Hematopoietic multipotent progenitor cell treated with erythropoietin and hydrocortisone succinate and interleukin-3 and kit ligand, for 8 days (in vitro differentiated cells): Measurements from ENCODE around the gene DMRTC2.

Experiments
- DNase-seq: peaks from one replicate; pipeline ENCODE4 v3.0.0-alpha.2; 2015

The DMRTC2 gene

DNA sequence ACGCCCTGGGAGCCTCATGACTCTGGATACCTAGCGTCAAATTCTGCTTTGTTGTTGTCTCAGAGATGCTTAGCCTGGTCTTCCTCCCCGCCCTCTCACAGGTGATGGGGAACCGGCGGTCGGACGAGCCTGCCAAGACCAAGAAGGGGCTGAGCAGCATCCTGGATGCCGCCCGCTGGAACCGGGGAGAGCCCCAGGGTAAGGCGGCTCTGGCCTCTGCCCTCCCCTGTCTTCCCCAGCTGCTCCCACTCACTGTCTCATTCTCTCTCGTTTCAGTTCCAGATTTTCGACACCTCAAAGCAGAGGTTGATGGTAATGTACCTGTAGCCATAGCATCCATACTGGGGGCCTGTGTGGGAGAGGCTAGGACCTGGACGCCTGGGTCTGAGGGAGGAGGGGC lies 49.5 kb downstream of the DMRTC2 start:
- no peak for DNase-seq

DNA sequence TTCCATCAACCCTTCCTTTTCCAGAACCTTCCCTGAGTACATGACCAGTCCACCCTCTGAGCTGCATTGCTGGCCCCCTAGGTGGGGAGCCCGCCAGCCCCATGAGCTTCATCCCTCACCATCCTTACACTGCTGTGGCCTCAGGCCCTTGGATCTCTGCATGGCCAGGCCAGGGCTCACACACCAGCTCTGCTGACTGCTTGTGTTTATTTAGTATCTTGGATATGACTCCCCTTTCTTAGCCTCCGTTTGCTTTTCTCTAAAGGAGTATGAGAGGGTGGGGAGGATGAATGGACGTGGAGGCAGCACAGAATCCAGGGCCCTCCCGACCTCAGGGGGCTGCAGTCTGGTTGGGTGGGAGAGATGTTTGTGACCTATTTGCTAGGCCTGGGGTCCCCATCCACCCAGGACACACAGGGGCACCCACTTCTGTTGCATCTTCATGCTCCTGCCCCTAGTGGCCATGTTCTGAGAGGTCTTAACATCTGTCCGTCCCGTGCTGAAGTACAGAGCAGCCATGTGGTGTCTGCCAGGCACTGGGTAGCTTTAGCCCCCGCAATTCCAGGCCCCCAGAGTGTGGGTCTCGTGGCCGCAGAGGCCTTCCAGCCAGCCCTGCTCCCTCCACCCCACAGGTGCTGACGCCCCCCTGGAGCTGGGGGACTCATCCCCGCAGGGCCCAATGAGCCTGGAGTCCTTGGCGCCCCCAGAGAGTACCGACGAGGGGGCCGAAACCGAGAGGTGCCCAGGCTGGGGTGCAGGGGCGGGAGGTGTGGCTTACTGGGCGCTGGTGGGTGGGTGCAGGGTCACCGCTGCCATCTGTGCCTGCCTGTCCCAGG lies 51.1 kb downstream of the DMRTC2 start:
- no peak for DNase-seq

DNA sequence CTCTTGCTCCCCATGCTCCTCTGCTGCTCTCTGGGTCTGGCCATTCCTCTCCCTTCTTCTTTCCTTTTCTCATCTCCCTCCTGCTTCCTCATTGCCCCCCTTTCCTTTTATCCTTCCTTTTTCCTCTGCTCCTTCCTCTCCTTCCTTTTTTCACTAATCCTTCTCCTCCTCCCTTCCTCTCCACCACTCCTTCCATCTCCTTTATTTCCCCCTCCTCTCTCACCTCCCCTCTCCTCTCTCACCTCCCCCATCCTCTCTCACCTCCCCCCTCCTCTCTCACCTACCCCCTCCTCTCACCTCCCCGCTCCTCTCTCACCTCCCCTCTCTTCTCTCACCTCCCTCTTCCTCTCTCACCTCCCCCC lies 51.7 kb downstream of the DMRTC2 start:
- DNase-seq = no peak

DNA sequence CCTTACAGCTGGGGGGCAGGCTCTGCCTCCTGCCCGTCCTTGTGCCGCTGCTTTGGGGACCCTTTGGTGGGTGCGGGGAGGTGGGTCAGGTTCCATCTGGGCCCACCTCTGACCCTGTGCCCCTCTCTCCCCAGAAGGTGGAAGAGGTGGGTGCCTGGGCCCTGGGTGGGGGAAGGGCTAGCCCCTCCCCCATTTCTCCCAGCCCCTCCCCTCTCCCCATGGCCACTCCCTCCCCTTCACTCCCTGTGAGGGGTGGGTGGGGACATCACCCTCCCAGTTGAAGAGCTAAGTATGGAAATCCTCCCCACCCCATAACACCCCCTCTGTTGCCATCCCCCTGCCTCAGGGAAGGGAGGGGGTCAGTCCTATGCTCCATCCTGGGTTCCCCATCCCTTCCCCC lies 52.3 kb downstream of the DMRTC2 start:
- no peak for DNase-seq

DNA sequence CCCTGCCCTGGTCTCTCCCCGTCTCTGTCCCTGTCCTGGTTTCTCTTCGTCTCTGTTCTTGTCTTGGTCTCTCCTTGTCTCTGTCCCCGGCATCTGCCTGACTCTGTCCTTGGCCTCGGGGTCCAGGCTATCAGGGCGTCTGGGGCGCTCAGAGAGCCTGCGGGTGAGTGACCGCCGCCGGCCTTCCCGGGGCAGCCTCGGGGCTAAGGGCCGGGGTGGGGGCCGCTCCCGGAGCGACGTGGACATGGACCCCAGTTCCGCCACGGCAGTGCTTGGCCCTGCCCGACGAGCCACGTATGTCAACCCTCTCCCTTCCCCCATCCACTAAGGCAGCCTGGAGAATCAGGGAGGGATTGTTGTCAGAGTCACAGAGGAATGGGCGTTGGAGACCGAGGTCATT lies 53.0 kb downstream of the DMRTC2 start:
- DNase-seq = no peak

DNA sequence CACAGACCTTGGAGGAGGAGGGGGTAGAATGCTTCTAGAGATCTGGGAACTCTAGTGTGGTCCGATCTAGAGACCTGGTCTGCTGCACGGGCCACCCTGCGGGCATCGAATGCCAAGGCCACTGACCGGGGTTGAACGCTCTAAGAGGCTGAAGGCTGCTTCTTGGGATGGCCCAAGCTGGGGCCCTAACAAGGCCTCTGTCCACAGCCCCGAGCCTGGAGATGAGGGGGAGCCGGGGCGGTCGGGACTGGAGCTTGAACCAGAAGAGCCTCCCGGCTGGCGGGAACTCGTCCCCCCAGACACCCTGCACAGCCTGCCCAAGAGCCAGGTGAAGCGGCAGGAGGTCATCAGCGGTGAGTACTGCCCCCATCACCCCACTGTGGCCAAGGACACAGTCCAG lies 53.4 kb downstream of the DMRTC2 start:
- no peak for DNase-seq
